Thoracic aorta (tissue), 2 donors: Measurements from ENCODE around the gene RNU5B-1. TPM values are rescaled to one million over a fixed set of nuclear protein-coding genes. Genes with fewer than 3 reads are reported as not detected.

Experiments
- ATAC-seq: fragments of 150-250 bp; one replicate; pipeline ENCODE4 v1.8.0; 2017; ENCODE audit warnings: low read depth; ENCODE audit not compliant: insufficient number of reproducible peaks, low FRiP score
- DNase-seq: peaks from one replicate; pipeline ENCODE4 v3.0.0-alpha.2; 2020; ENCODE audit warnings: low spot score
- H3K27ac ChIP-seq, 2 donors: fragments of 200-600 bp; sonication (generic); 1 replicate in 1 of 2; 2 replicates in 1 of 2; pipeline ENCODE4 v1.5.1; 2016; ENCODE audit warnings: mild to moderate bottlenecking in 2 of 2, moderate library complexity in 2 of 2
- H3K27me3 ChIP-seq: fragments of 200-600 bp; sonication (generic); replicated peaks from 2 replicates; pipeline ENCODE4 v1.6.0; 2016; ENCODE audit warnings: mild to moderate bottlenecking; ENCODE audit not compliant: insufficient read depth
- H3K36me3 ChIP-seq: fragments of 200-600 bp; sonication (generic); one replicate; pipeline ENCODE4 v1.5.1; 2016
- H3K4me1 ChIP-seq, 2 donors: fragments of 200-600 bp; sonication (generic); 1 replicate in 1 of 2; 2 replicates in 1 of 2; pipeline versions ENCODE4 v1.5.1 to v1.6.0; 2016; ENCODE audit warnings: low read depth in 2 of 2, mild to moderate bottlenecking in 1 of 2; ENCODE audit not compliant: control insufficient read depth in 1 of 2
- H3K4me3 ChIP-seq: fragments of 200-600 bp; sonication (generic); 2 replicates; pipeline ENCODE4 v1.5.1; 2016; ENCODE audit warnings: mild to moderate bottlenecking
- H3K9me3 ChIP-seq: fragments of 200-600 bp; sonication (generic); 2 replicates; pipeline ENCODE4 v1.5.1; 2016
- CTCF ChIP-seq: fragments of 200-600 bp; sonication (generic); IDR thresholded peaks from one replicate; pipeline ENCODE4 v1.5.1; 2019; ENCODE audit warnings: antibody characterized with exemption
- total RNA-seq, 2 donors: library from RNA; depleted of rRNA; stranded (reverse); fragments of >200 nt; gene quantifications; one replicate each; pipeline versions ENCODE4 v1.1.0 to v1.2.3, GENCODE V29; 2016

The RNU5B-1 gene
- total RNA-seq, 2 donors from 2014 or later = not detected

- peaks cover 6% of the 10 kb centered on the region in 2 donors for H3K4me1 ChIP-seq
These were observed 3.5 kb downstream of the RNU5B-1 start for GRCh38 chr15:65307978-65308377.

GRCh38 chr15:65309882-65310418, 5.5 kb downstream of the RNU5B-1 start:
- ATAC-seq (no peak), DNase-seq (no peak)
- Histone ChIP-seq H3K27me3 (no peaks in the 10 kb centered on the region), H3K36me3 (no peaks in the 10 kb centered on the region), H3K27ac (no peak overlapping the region), H3K4me3 (no peak overlapping the region), H3K9me3 (no peaks in the 10 kb centered on the region), H3K4me1 (no peaks in the 10 kb centered on the region)
- TF ChIP-seq CTCF = no peak

More at GRCh38 chr15:65307978-65308377, 3.5 kb downstream of the RNU5B-1 start:
- Histone ChIP-seq H3K36me3 (no peaks in the 10 kb centered on the region), H3K4me3 (no peak overlapping the region), H3K27ac (no peak overlapping the region), H3K27me3 (no peaks in the 10 kb centered on the region), H3K9me3 (no peaks in the 10 kb centered on the region)
- DNase-seq = no peak
- no peak for TF ChIP-seq CTCF
- no peak for ATAC-seq

- Histone ChIP-seq H3K36me3 (no peaks in the 10 kb centered on the region), H3K4me3 (no peak overlapping the region)
- TF ChIP-seq CTCF = no peak
These were observed 6.1 kb downstream of the RNU5B-1 start for GRCh38 chr15:65310431-65311137.

DNA sequence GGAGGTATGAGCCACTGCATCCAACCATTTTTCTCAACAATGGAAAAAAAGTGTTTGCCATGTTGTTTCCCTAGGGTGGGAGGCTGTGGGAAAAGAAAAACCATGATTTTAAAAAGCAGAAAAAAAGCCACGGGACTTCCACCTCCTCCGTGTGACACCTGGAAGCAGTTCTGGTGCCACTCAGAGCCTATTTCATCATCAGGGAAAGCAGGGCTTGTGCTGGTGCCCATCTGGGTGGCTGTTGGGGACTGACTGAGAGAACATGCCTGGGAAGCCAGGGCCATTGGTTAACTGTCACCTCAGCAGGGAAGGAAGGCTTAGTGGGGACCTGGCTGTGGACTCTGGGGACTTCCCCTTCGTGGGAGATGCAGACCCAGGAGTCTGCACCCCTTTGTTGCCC, 7.3 kb downstream of the RNU5B-1 start:
- Histone ChIP-seq H3K4me3 (no peak overlapping the region), H3K27me3 (no peaks in the 10 kb centered on the region), H3K36me3 (no peaks in the 10 kb centered on the region), H3K9me3 (no peaks in the 10 kb centered on the region), H3K4me1 (no peaks in the 10 kb centered on the region), H3K27ac (no peak overlapping the region)
- no peak for ATAC-seq
- no peak for TF ChIP-seq CTCF
- DNase-seq = no peak

More at GRCh38 chr15:65310431-65311137, 6.1 kb downstream of the RNU5B-1 start:
- Histone ChIP-seq H3K27me3 (no peaks in the 10 kb centered on the region), H3K27ac (no peak overlapping the region), H3K4me1 (no peaks in the 10 kb centered on the region), H3K9me3 (no peaks in the 10 kb centered on the region)
- no peak for DNase-seq
- ATAC-seq = no peak

- ATAC-seq (no peak), DNase-seq (no peak)
- TF ChIP-seq CTCF = no peak
- H3K27ac ChIP-seq = no peak overlapping the region
- H3K9me3 ChIP-seq = no peaks in the 10 kb centered on the region
- H3K4me3 ChIP-seq = no peak overlapping the region
- H3K27me3 ChIP-seq = no peaks in the 10 kb centered on the region
- H3K36me3 ChIP-seq = no peaks in the 10 kb centered on the region
- no peaks in the 10 kb centered on the region for H3K4me1 ChIP-seq
These were observed 8.0 kb downstream of the RNU5B-1 start for GRCh38 chr15:65312400-65312916.
